NT2/D1 (cell line): ENCODE measurements around the gene SMG5.

Source experiments
- YY1 ChIP-seq: IDR thresholded peaks from 2 replicates; pipeline ENCODE4 v1.6.1; 2011; ENCODE audit not compliant: insufficient read length, insufficient read depth
- ZNF274 ChIP-seq: IDR thresholded peaks from 2 replicates; pipeline ENCODE4 v1.6.1; 2011; ENCODE audit warnings: mild to moderate bottlenecking, low read depth, low read length

DNA sequence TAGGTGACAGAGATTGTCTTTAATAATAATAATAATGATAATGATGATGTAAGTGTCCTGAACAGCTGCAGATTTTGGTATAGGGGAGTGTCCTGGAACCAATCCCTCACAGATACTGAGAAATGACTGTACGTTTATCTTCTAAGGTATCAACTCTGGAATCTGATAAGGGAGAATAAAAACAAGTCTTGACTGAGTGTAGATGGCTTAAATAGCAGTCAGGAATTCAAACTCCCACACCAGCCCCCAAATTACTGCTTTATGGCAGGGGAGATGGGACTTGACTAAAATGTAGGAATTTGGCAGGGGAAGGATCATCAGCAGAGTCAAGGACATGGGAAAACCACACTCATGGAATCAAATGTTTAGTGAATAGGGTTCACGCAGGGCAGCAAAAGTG, 22.6 kb upstream of the SMG5 start:
- TF ChIP-seq YY1 = no peak
- TF ChIP-seq ZNF274 = no peak
